ENCODE data around the gene ALG8. TPM values are rescaled to one million over a fixed set of nuclear protein-coding genes. Genes with fewer than 3 reads are reported as not detected.

The ALG8 gene
- total and polyA plus RNA-seq, 2 of the 8 experiments (the other 6 are each of a cell fraction or from before 2014, with no cell fraction given), result 66.7 to 84.3 TPM

DNA sequence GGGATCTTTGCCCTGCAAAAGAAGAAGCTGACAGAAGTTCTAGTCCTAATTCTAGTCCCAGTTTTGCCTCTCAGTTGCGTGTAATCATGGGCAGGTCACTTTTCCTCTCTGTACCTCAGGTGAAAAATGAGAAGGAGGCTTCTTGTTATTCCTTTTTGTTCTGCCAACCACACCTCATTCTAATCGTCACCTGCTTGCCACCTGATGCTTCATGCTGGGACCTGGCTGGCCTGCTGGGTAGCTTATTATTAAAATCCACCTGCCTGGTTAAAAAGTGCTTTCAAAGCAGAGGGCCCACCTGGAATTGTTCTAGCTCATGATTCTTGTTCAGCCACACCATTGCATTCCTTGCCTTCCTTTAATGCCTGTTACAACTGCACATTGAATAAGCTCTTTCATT lies 8.4 kb upstream of the ALG8 start (continued):
- TF ChIP-seq SIN3A (conservative IDR thresholded peaks at IDR 0.05 in 1 of 2, IDR thresholded peaks at IDR 0.05 in 1 of 2; ENCODE audit: low read depth in 1 of 2, low read length in 2 of 2) (no peak), MAFK (IDR thresholded peaks at IDR 0.05; ENCODE audit: low read depth, low read length) (no peak), HDAC6 (IDR thresholded peaks at IDR 0.05; ENCODE audit: low read depth, low read length) (no peak), KDM4A (IDR thresholded peaks at IDR 0.05; ENCODE audit: low read depth, low read length, severe bottlenecking) (no peak), CTBP2 (IDR thresholded peaks at IDR 0.05; ENCODE audit: borderline replicate concordance, insufficient read depth, insufficient read length, low read length) (no peak)
- TF ChIP-seq, protein P1, sequence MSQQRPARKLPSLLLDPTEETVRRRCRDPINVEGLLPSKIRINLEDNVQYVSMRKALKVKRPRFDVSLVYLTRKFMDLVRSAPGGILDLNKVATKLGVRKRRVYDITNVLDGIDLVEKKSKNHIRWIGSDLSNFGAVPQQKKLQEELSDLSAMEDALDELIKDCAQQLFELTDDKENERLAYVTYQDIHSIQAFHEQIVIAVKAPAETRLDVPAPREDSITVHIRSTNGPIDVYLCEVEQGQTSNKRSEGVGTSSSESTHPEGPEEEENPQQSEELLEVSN (IDR thresholded peaks at IDR 0.05), result no peak
